Osteocyte (in vitro differentiated cells): ENCODE data around the gene USPL1. TPM values are rescaled to one million over a fixed set of nuclear protein-coding genes. Genes with fewer than 3 reads are reported as not detected.

Experiments
- DNase-seq: peaks from one replicate; pipeline ENCODE4 v3.0.0; 2021; ENCODE audit warnings: mixed read lengths; ENCODE audit not compliant: unreplicated experiment; ENCODE audit errors: extremely low spot score
- H3K27ac Mint-ChIP-seq: one replicate; pipeline ENCODE4 v1.8.0; 2021; ENCODE audit warnings: mild to moderate bottlenecking, mixed read lengths; ENCODE audit not compliant: unreplicated experiment
- H3K27me3 Mint-ChIP-seq: one replicate; pipeline ENCODE4 v1.8.0; 2021; ENCODE audit warnings: mixed read lengths; ENCODE audit not compliant: unreplicated experiment
- H3K36me3 Mint-ChIP-seq: one replicate; pipeline ENCODE4 v1.8.0; 2021; ENCODE audit warnings: mixed read lengths; ENCODE audit not compliant: unreplicated experiment
- H3K4me1 Mint-ChIP-seq: one replicate; pipeline ENCODE4 v1.8.0; 2021; ENCODE audit warnings: mixed read lengths; ENCODE audit not compliant: unreplicated experiment
- H3K4me3 Mint-ChIP-seq: one replicate; pipeline ENCODE4 v1.8.0; 2021; ENCODE audit warnings: mild to moderate bottlenecking, moderate library complexity, mixed read lengths; ENCODE audit not compliant: unreplicated experiment
- H3K9me3 Mint-ChIP-seq: one replicate; pipeline ENCODE4 v1.8.0; 2021; ENCODE audit warnings: mixed read lengths; ENCODE audit not compliant: unreplicated experiment
- CTCF ChIP-seq: fragments of 200-600 bp; sonication (generic); IDR thresholded peaks from 2 replicates; pipeline ENCODE4 v1.5.0; 2021; ENCODE audit warnings: antibody characterized with exemption, mild to moderate bottlenecking, moderate library complexity
- total RNA-seq: library from RNA; stranded (reverse); gene quantifications from 2 replicates; pipeline ENCODE4 v1.2.1, GENCODE V29; 2021

The USPL1 gene
- total RNA-seq, 1 donor from 2014 or later: 11.9 TPM

- Mint-ChIP-seq H3K9me3 (no peaks in the 10 kb centered on the region), H3K27me3 (peaks cover 2% of the 10 kb centered on the region), H3K4me1 (peaks cover 16% of the 10 kb centered on the region), H3K36me3 (no peaks in the 10 kb centered on the region), H3K27ac (peak overlapping the region; percentile 63), H3K4me3 (no peak overlapping the region)
- TF ChIP-seq CTCF: no peak
- DNase-seq: no peak
These were observed 90.8 kb downstream of the USPL1 start for GRCh38 chr13:30708541-30708940.

Other genes with a start within 250 kb of the USPL1 start
- gene UBE2L5, start 195.4 kb upstream of the USPL1 start, total RNA-seq: not detected in 2 replicates
- gene HMGB1, start 152.0 kb upstream of the USPL1 start, total RNA-seq: 249 and 264 TPM in 2 replicates
- gene ALOX5AP, start 117.6 kb downstream of the USPL1 start, total RNA-seq: not detected in 2 replicates